Colonic mucosa (tissue), 4 donors: ENCODE results near the gene ERLEC1. TPM values are rescaled to one million over a fixed set of nuclear protein-coding genes. Genes with fewer than 3 reads are reported as not detected.

Experiments
- DNase-seq: peaks from one replicate; pipeline ENCODE4 v3.0.0-alpha.2; 2020
- H3K27ac ChIP-seq: fragments of 200-600 bp; one replicate; pipeline ENCODE4 v1.8.0; 2021
- H3K27me3 ChIP-seq: fragments of 200-600 bp; one replicate; pipeline ENCODE4 v1.8.0; 2021
- H3K36me3 ChIP-seq: fragments of 200-600 bp; one replicate; pipeline ENCODE4 v1.8.0; 2021
- H3K4me1 ChIP-seq: fragments of 200-600 bp; one replicate; pipeline ENCODE4 v1.8.0; 2021; ENCODE audit warnings: mild to moderate bottlenecking
- H3K4me3 ChIP-seq: fragments of 200-600 bp; one replicate; pipeline ENCODE4 v1.8.0; 2021
- H3K9ac ChIP-seq, 2 donors: one replicate each; pipeline ENCODE4 v1.7.0; 2013; ENCODE audit warnings: control low read depth in 2 of 2, low read depth in 2 of 2, low read length in 2 of 2
- H3K9me3 ChIP-seq: fragments of 200-600 bp; one replicate; pipeline ENCODE4 v1.8.0; 2021
- intact Hi-C: fragments of 100-400 bp; cut with DNase I; formaldehyde crosslinking; loops from one replicate; pipeline ENCODE4 v1.14.1; 2022
- total RNA-seq, 2 donors: library from RNA; stranded (reverse); fragmentation: NEBNext Ultra II Directional in 1 of 2; extraction: Animal tissue kit (Norgen Biotek cat#: 25700) in 1 of 2; gene quantifications; one replicate each; pipeline ENCODE4 v1.2.1, GENCODE V29; 2021
- TF ChIP-seq, protein P1 (sequence below): fragments of 200-600 bp; IDR thresholded peaks from one replicate; pipeline ENCODE4 v1.8.0; 2022; ENCODE audit warnings: antibody characterized with exemption, mild to moderate bottlenecking
- donor health status: healthy.
- donor health status: DM: no; HTN: no; CAD: no.
- donor health status: DM: no; HTN: no; CAD: no.

ERLEC1 gene
- total RNA-seq, 2 donors from 2014 or later = 34.2 to 51.9 TPM

DNA sequence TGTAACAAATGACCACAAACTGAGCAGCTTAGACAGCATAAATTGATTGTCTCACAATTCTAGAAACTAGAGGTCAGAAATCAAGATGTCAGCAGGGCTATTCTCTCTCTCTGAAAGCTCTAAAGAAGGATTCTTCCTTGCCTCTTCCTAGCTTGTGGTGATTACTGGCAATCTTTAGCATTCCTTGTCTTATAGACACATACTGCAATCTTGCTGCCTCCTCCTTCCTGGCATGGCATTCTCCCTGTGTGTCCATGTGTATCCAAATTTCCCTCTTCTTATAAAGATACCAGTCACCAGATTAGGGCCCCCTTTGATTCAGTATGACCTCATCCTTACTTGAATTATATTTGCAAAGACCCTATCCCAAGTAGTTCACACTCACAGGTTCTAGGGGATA, 2.4 kb upstream of the ERLEC1 start:
- intact Hi-C loops = no loop called here
- peaks cover 6% of the 10 kb centered on the region for H3K4me1 ChIP-seq
- H3K27ac ChIP-seq = no peak overlapping the region
- no peaks in the 10 kb centered on the region for H3K27me3 ChIP-seq
- no peak for DNase-seq
- no peaks in the 10 kb centered on the region for H3K9me3 ChIP-seq
- H3K9ac ChIP-seq = no peak overlapping the region
- TF ChIP-seq, protein P1, sequence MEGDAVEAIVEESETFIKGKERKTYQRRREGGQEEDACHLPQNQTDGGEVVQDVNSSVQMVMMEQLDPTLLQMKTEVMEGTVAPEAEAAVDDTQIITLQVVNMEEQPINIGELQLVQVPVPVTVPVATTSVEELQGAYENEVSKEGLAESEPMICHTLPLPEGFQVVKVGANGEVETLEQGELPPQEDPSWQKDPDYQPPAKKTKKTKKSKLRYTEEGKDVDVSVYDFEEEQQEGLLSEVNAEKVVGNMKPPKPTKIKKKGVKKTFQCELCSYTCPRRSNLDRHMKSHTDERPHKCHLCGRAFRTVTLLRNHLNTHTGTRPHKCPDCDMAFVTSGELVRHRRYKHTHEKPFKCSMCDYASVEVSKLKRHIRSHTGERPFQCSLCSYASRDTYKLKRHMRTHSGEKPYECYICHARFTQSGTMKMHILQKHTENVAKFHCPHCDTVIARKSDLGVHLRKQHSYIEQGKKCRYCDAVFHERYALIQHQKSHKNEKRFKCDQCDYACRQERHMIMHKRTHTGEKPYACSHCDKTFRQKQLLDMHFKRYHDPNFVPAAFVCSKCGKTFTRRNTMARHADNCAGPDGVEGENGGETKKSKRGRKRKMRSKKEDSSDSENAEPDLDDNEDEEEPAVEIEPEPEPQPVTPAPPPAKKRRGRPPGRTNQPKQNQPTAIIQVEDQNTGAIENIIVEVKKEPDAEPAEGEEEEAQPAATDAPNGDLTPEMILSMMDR = no peak
- no peak overlapping the region for H3K4me3 ChIP-seq
- no peaks in the 10 kb centered on the region for H3K36me3 ChIP-seq

DNA sequence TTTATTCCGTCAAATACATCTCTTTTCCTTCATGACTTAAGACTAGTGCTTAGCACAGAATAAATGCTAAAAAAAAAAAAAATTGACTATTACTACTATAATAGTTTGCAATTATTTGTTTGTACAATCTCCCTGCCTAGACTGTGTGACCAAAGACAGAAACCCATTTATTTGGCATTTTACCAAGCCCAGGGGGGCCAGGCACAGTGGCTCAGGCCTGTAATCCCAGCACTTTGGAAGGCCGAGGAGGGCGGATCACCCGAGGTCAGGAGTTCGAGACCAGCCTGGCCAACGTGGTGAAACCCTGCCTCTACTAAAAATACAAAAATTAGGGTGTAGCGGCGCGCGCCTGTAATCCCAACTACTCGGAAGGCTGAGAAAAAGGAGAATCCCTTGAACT, 1.5 kb upstream of the ERLEC1 start:
- no peaks in the 10 kb centered on the region for H3K36me3 ChIP-seq
- TF ChIP-seq, protein P1 = no peak
- no peak overlapping the region for H3K4me3 ChIP-seq
- H3K9me3 ChIP-seq = no peaks in the 10 kb centered on the region
- no peak overlapping the region for H3K27ac ChIP-seq
- no peak overlapping the region for H3K9ac ChIP-seq
- intact Hi-C loops = no loop called here
- no peaks in the 10 kb centered on the region for H3K27me3 ChIP-seq
- H3K4me1 ChIP-seq = peaks cover 6% of the 10 kb centered on the region
- DNase-seq = no peak

DNA sequence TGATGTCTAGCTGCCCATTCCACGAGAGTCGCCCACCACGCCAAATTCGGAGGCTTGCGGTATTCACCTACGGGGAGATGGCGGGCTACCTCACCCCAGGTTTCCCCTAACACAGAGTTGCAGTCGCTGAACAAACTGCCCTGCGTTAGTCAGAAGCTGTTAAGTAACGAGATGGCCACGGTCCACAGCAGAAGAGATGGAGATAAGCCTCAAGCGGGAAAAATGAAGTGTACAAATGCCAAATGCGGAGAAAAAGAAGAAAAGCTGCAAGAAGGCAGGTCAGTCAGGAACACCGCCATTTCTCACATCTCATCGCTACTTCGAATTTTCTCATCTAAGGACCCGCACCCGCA, 516 bp upstream of the ERLEC1 start:
- peaks cover 6% of the 10 kb centered on the region for H3K4me1 ChIP-seq
- peak overlapping the region; percentile 73 to 97 for H3K9ac ChIP-seq
- DNase-seq = no peak

DNA sequence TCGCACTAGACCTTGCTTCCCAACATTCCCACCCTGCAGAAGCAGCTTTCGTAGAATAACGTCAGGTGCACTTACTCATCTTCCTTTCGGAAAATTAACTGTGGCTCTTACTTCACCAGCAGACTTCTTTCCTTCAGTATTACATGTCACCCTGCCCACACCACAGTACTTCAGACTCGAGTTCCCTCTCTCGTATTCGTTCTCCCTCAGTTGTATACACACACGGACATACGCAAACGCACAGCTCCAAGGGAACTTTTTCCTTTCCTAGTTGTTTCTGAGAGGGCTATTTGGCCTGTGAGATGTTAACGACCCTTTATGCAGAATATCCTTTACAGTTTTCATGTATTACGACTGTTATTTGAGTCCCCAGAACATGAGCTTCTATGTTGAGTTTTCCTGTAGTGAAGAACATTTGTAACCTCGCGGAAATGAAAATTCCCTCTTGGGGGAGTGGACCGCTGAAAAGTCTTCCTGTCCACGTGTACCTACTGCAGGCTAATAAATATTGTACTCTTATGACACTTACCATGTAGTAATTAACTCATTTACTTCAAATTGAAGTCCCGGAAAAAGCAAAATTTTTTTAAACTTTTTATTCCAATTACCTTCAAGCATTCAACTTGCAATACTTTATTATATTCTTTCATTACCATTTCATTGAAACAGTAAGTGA, 908 bp downstream of the ERLEC1 start:
- Histone ChIP-seq H3K36me3 (no peaks in the 10 kb centered on the region), H3K9me3 (no peaks in the 10 kb centered on the region), H3K4me3 (peak overlapping the region; percentile 80), H3K27ac (peak overlapping the region; percentile 80), H3K4me1 (peaks cover 6% of the 10 kb centered on the region), H3K27me3 (no peaks in the 10 kb centered on the region), H3K9ac (peak overlapping the region; percentile 75 to 97)
- intact Hi-C loops = no loop called here
- no peak for DNase-seq
- TF ChIP-seq, protein P1 = no peak

More for the DNA sequence above, 516 bp upstream of the ERLEC1 start:
- H3K36me3 ChIP-seq = no peaks in the 10 kb centered on the region
- H3K27ac ChIP-seq = peak overlapping the region; percentile 80
- H3K27me3 ChIP-seq = no peaks in the 10 kb centered on the region
- no peaks in the 10 kb centered on the region for H3K9me3 ChIP-seq
- intact Hi-C loops = no loop called here
- H3K4me3 ChIP-seq = peak overlapping the region; percentile 80
- TF ChIP-seq, protein P1 = no peak

DNA sequence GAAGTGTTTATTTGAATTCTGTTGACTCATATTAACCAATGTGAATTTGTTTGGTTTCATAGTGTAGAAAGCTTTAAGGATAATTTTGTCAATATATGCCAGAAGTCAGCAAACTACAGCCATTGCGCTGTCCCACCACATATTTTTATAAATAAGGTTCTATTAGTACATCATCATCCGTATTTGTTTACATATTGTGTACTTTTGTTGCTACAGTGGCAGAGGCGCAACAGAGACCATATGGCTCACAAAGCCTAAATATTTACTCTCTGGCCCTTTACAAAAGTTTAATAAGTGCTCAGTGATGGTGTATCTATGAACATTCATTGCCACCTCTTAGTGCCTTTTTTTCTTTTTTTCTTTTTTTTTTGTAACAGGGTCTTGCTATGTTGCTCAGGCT, 6.4 kb downstream of the ERLEC1 start:
- TF ChIP-seq, protein P1 = no peak
- intact Hi-C loops = no loop called here
- H3K27ac ChIP-seq = no peak overlapping the region
- no peak for DNase-seq
- no peak overlapping the region for H3K9ac ChIP-seq
- H3K4me1 ChIP-seq = peaks cover 5% of the 10 kb centered on the region
- H3K27me3 ChIP-seq = no peaks in the 10 kb centered on the region
- peaks cover under 1% of the 10 kb centered on the region for H3K36me3 ChIP-seq
- H3K4me3 ChIP-seq = no peak overlapping the region
- H3K9me3 ChIP-seq = no peaks in the 10 kb centered on the region
